GM12865 (cell line): Measurements from ENCODE around the gene CLEC11A.

ENCODE experiments used
- DNase-seq: peaks from one replicate; pipeline ENCODE4 v3.0.0; 2010; ENCODE audit warnings: low read depth
- H3K4me3 ChIP-seq: 2 replicates; pipeline ENCODE4 v1.5.1; 2011; ENCODE audit warnings: mild to moderate bottlenecking, low read depth, low read length, control low read depth
- TF ChIP-seq, protein P1 (sequence below): IDR thresholded peaks from 2 replicates; pipeline ENCODE4 v1.5.1; 2011; ENCODE audit warnings: low read length, control low read depth, low read depth, inconsistent platforms; ENCODE audit not compliant: insufficient read depth; ENCODE audit errors: missing control alignments

The CLEC11A gene

DNA sequence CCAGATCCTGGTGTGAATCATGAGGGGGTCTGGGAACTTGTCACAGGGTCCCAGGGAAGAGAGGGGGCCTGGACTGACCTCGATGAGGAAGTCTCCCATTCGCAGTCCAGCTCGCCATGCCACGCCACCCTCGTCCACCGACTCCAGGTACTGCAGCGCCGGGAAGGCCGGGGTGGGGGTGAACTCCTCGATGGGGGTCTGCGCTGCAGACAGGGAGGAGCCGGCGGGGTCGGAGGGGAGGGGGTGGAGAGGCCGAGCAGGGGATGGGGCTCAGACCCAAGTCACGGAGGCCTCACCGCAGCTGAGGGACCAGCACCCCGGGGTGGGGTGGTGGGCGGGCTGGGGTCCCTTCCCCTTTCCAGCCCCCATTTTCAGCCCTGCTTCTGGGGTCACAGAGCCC, 34.4 kb upstream of the CLEC11A start:
- H3K4me3 ChIP-seq, result no peak overlapping the region
- TF ChIP-seq, protein P1, sequence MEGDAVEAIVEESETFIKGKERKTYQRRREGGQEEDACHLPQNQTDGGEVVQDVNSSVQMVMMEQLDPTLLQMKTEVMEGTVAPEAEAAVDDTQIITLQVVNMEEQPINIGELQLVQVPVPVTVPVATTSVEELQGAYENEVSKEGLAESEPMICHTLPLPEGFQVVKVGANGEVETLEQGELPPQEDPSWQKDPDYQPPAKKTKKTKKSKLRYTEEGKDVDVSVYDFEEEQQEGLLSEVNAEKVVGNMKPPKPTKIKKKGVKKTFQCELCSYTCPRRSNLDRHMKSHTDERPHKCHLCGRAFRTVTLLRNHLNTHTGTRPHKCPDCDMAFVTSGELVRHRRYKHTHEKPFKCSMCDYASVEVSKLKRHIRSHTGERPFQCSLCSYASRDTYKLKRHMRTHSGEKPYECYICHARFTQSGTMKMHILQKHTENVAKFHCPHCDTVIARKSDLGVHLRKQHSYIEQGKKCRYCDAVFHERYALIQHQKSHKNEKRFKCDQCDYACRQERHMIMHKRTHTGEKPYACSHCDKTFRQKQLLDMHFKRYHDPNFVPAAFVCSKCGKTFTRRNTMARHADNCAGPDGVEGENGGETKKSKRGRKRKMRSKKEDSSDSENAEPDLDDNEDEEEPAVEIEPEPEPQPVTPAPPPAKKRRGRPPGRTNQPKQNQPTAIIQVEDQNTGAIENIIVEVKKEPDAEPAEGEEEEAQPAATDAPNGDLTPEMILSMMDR, result no peak
- DNase-seq, result no peak

DNA sequence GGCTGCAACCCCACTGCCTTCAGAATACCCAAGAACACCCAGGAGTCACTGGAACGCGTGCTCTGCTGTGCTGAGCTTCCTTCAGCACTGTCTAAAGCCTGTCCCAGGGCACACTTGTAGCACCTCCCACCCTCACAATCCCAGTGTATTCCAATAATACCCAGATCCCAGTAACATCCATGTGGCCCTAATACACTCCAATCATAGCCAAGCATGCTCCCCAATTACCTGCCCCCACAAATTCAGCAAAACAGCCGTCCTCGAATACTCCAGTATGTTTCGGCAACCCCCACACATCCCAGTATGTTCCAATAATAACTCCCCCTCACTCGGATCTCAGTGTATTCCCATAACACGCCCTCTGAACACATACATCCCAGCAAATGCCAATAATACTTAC, 32.7 kb upstream of the CLEC11A start:
- TF ChIP-seq, protein P1, result no peak
- DNase-seq, result no peak
- no peak overlapping the region for H3K4me3 ChIP-seq

DNA sequence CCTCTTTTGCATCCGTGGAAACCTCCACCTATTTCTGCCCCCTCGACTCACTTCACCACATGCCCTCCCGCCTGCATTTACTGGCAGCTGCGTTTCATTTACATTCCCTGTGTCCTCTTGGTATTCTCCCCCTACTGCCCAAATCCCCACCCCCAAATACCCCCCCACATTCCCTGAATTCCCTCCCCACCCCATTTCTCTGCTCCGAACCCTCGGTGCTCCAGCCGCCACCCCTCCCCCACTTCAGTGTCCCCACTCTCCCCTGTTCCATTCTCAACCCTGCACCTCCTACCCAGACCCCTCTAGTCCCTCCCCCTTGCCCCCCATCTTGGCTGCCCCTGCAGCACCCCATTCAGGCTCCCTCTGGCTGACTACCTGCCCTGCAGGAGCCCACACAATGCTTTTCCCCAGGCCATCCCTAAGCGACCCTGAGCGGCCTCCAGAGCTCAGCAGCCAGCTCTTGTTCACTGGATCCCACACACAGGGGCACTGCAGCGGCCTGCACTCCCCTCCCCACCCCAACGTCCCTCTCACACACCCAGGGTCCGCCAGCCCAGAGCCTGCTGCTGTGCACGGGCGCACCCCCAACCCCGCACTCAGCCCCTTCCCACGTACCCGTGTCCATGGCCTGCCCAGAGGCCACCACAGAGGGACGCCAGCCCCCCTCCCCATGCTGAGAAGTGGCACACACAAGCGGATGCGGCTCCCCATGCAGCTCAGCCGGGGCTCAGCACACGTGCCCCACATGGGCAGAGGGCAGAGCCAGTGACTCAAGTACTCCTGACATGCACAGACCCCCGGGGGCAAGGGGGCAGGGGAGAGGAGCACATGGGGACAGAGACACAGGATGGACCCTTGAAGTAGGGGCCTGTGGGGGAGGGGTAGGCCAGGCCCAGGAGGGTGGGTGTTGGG, 29.8 kb upstream of the CLEC11A start:
- no peak overlapping the region for H3K4me3 ChIP-seq
- TF ChIP-seq, protein P1, result no peak
- DNase-seq, result no peak

DNA sequence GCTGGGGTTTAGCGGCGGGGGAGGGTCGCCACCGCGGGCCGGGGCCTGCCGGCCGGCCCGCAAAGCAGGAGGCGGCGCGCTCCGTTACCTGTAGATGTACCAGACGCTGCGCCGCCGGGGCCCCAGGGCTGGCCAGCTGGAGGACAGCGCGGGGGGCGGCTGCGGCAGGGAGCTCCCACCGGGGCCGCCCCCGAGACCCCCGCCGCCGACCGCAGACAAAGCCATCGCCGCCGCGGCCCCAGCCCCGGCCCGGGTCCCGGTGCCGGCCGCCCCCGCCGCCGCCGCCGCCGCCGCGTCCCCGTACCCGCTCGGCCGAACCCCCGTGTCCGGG, 28.4 kb upstream of the CLEC11A start:
- no peak for DNase-seq
- no peak overlapping the region for H3K4me3 ChIP-seq
- TF ChIP-seq, protein P1, result no peak

DNA sequence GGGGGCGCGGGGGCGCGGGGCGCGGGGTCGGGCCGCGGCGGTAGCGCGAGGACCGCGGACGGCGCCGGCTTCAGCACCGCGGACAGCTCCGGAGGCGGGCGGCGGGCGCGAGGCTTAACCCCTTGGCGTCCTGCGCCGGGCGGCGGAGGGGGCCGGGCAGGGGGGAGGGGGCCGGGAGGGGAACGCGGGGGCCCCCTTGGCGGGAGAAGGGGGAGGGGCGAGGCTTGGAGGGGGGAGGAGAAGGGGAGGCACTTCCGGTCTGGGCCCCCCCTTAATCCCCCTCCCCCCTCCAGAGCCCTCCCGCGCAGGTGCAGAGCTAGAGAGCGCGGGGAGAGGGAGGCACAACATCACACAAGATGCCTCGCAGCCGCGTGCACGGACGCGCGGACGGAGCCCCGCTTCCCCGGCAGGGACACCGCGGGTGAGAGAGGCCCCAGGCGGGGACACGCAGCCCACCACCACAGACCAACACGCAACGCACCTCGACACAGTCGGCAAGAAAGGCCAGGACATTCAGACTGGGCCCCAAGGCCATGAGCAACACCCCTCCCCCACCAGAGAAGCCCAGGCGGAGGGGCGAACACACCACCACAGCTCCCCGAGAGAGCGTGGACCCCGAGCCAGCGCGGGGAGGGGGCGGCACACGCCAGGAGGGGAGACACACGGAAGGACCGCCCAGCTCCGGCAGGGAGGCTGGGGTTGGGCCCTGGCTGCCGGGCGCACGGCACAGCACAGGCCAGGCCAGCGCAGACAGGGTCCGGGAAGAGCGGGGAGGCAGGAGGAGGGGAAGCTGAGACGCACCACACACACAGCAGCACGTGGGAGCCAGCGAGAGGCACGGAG, 27.7 kb upstream of the CLEC11A start:
- TF ChIP-seq, protein P1, result no peak
- DNase-seq, result no peak
- H3K4me3 ChIP-seq, result no peak overlapping the region

DNA sequence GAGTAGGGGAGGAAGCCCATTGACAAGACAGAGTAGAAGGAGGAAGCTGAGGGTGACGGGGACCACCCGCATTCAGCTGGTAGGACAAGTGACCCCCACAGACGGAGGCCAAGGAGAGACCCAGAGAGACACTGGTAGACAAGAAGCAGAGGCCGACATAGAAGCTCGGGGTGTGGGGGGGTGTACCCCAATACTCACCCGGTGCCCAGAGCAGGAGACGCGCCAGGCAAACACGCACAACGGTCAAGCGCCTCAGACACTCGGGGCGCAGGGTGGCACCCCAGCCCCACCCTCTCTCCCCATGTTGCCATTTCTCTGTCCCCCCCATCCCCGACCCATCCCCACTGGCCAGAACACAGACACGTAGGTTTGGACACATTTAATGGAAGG, 27.1 kb upstream of the CLEC11A start:
- DNase-seq, result no peak
- no peak overlapping the region for H3K4me3 ChIP-seq
- TF ChIP-seq, protein P1, result no peak
